Spinal cord (tissue), 10 donors: Measurements from ENCODE around the gene KLF16. TPM values are rescaled to one million over a fixed set of nuclear protein-coding genes. Genes with fewer than 3 reads are reported as not detected.

Source experiments
- DNase-seq, 6 donors: peaks; one replicate each; pipeline versions ENCODE4 v3.0.0 to v3.0.0-alpha.2; 2013 to 2015; ENCODE audit warnings: low spot score in 6 of 6, low read depth in 4 of 6
- H3K27ac ChIP-seq: one replicate; pipeline ENCODE4 v1.5.1; 2013; ENCODE audit warnings: low read depth, low read length, control low read depth
- H3K27me3 ChIP-seq: one replicate; pipeline ENCODE4 v1.6.1; 2013; ENCODE audit warnings: low read length; ENCODE audit not compliant: control insufficient read depth, insufficient read depth
- H3K36me3 ChIP-seq: one replicate; pipeline ENCODE4 v1.6.1; 2013; ENCODE audit warnings: low read length; ENCODE audit not compliant: control insufficient read depth, insufficient read depth
- H3K4me1 ChIP-seq: one replicate; pipeline ENCODE4 v1.6.1; 2013; ENCODE audit warnings: low read length; ENCODE audit not compliant: control insufficient read depth, insufficient read depth
- H3K4me3 ChIP-seq: one replicate; pipeline ENCODE4 v1.5.1; 2013; ENCODE audit warnings: low read depth, low read length, control low read depth
- H3K9me3 ChIP-seq: one replicate; pipeline ENCODE4 v1.6.1; 2013; ENCODE audit warnings: low read length; ENCODE audit not compliant: control insufficient read depth, insufficient read depth
- WGBS: methylation state at CpG from one replicate; pipeline ENCODE4 v1.1.5; 2013; ENCODE audit warnings: missing lambda C conversion rate; ENCODE audit not compliant: insufficient coverage; 5-methylcytosine and 5-hydroxymethylcytosine counted together
- polyA plus RNA-seq, 2 donors: library from polyadenylated mRNA; unstranded; fragments of 120-200 nt; gene quantifications; one replicate each; pipeline ENCODE4 v1.2.1, GENCODE V29; 2013; ENCODE audit not compliant: insufficient read length in 2 of 2
- total RNA-seq, 2 donors: library from RNA; depleted of rRNA in 1 of 2; stranded (reverse); fragments of 120-200 nt in 1 of 2; fragments of >200 nt in 1 of 2; gene quantifications; one replicate each; pipeline versions ENCODE4 v1.2.3 to v1.2.4, GENCODE V29; 2013 to 2014
- donor health status: healthy.

KLF16 gene
- total and polyA plus RNA-seq, 4 donors, result 1.8 to 13.4 (median 7.3) TPM

DNA sequence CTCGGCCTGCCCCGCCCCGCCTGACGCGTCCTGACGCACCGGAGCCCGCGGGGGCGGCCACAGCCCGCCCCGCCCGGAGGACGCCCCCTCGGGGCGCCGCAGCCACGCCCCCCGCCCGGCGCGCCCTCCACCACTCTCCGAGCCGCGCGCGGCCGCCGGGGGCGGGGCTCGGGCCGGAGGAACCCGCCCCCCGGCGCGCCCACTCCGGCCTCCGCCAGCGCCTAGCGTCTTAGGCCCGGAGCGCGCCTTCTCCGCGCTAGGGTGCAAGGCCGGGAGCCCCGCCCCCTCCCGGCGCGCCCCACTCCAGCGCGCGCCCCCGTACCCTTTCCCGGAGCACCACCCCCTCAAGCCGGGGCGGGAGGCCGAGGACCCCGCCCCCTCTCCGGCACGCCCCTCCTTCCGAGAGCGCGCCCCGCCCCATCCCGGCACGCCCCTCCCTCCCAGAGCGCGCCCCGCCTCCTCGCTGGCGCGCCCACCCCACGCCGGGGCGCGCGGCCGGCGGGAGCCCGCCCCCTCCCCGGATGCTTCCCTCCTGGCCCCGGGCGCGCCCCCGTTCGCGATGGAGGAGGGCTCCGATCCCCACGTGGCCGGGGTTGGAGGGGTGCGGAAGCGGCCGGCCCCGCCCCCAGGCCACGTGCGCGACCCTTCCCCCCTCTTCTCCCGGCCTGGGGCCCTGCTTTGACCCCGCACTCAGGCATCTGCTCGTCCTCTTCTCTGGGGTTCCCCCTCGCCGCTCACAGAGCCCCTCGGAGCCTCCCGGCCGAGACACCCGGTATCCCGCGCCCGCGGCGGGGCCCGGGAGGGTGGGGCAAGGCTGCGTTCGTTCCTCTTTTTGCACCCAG lies 480 bp upstream of the KLF16 start:
- DNase-seq, result peak; percentile 72 to 96 (median 84)
- Histone ChIP-seq H3K27me3 (no peaks in the 10 kb centered on the region), H3K9me3 (no peaks in the 10 kb centered on the region), H3K4me3 (peak overlapping the region; percentile 79), H3K4me1 (peaks cover 50% of the 10 kb centered on the region), H3K27ac (peak overlapping the region; percentile 90), H3K36me3 (peaks cover 2% of the 10 kb centered on the region)
- under 1% methylated on average over 103 of the region's 115 CpGs for WGBS

DNA sequence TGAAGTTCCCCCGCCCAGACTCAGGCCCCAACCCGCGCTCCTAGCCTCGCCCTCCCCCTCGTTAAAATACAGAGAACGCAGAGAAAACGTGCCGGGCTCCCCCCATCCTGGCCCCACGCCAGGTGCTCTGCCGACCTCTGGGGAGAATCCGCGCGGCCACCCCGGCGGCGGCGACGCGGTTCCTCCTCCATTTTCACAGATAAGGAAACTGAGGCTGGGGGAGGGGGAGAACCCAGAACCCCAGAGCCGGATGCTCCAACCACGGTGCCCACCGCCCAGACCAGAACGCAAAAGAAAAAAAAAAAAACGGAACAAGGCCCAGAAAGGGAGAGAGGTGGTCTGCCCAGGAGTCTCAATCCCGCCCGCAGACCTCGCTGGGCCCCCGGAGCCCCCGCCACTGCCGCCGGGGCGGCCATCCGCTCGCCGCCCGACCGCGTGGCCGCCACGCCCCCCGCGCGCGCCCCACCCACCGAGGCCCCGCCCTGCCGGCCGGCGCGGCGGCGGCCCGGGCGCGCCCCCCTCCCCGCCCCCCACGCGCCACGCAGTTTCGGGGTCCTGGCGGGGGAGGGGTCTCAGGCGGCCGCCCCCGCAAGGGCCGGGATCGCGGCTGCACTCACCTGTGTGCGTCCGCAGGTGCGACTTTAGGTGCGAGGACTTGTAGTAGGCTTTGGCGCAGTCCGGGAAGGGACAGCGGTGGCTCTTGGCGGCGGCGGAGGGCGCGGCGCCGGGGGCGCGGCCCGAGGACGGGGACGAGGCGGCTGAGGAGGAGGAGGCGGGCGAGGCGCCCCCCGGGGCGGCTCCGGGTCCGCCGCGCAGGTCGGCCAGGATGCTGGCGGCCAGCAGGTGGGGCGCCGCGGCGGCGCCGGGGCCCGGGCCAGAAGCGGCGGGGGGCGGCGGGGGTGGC lies 703 bp downstream of the KLF16 start:
- peak overlapping the region; percentile 61 for H3K27ac ChIP-seq
- DNase-seq, result peak in 2 of 6 donors; percentile 23 to 64
- no peaks in the 10 kb centered on the region for H3K36me3 ChIP-seq
- peak overlapping the region; percentile 60 for H3K4me3 ChIP-seq
- H3K4me1 ChIP-seq, result peaks cover 62% of the 10 kb centered on the region
- H3K27me3 ChIP-seq, result no peaks in the 10 kb centered on the region
- no peaks in the 10 kb centered on the region for H3K9me3 ChIP-seq
- under 1% methylated on average over 90 of the region's 109 CpGs for WGBS

DNA sequence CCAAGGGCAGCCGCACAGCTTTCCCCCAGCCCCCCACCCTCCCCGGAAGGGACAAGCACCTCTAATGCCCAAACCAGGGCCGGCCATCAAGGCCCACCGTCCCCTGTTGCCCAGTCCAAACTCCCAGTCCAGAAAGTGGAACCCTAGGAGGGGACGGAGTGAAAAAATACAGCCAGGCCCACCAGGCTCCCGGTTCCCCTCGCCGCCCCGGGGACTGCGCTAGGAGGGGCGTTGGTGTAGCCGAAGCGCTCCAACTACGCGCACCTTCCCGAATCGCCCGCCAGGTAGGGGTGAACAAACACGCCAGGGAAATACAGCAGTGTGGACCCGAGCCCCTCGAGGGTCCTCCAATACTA lies 1.3 kb downstream of the KLF16 start:
- H3K27ac ChIP-seq, result peak overlapping the region; percentile 61
- 4% methylated on average over 18 of the region's 21 CpGs for WGBS
- H3K36me3 ChIP-seq, result no peaks in the 10 kb centered on the region
- no peaks in the 10 kb centered on the region for H3K9me3 ChIP-seq
- peak overlapping the region; percentile 60 for H3K4me3 ChIP-seq
- no peaks in the 10 kb centered on the region for H3K27me3 ChIP-seq
- DNase-seq, result no peak
- peaks cover 68% of the 10 kb centered on the region for H3K4me1 ChIP-seq

DNA sequence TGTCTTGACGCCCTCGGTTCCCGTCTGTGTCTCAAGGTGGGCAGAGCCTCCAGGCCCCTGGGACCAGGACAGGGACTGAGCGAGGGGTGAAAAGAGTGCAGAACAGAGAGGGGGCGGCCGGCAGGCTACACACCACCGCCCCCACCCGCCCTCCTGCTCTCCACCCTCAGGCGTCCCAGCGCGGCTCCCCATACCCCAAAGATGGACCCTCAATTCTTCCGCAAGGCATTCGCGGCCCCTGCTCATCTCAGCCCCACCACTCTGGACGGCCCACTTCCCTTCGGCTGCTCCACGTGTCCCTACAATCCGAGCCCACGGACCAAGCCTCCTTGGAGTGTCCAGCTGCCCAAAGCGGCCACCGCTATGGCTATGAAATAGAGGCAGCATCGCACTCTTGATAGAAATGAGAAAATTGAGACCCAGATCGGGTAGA lies 1.8 kb downstream of the KLF16 start:
- Histone ChIP-seq H3K36me3 (no peaks in the 10 kb centered on the region), H3K9me3 (no peaks in the 10 kb centered on the region), H3K27me3 (no peaks in the 10 kb centered on the region), H3K27ac (peak overlapping the region; percentile 61), H3K4me3 (peak overlapping the region; percentile 60), H3K4me1 (peaks cover 71% of the 10 kb centered on the region)
- 16% methylated on average over 16 of the region's 23 CpGs for WGBS
- DNase-seq, result no peak

DNA sequence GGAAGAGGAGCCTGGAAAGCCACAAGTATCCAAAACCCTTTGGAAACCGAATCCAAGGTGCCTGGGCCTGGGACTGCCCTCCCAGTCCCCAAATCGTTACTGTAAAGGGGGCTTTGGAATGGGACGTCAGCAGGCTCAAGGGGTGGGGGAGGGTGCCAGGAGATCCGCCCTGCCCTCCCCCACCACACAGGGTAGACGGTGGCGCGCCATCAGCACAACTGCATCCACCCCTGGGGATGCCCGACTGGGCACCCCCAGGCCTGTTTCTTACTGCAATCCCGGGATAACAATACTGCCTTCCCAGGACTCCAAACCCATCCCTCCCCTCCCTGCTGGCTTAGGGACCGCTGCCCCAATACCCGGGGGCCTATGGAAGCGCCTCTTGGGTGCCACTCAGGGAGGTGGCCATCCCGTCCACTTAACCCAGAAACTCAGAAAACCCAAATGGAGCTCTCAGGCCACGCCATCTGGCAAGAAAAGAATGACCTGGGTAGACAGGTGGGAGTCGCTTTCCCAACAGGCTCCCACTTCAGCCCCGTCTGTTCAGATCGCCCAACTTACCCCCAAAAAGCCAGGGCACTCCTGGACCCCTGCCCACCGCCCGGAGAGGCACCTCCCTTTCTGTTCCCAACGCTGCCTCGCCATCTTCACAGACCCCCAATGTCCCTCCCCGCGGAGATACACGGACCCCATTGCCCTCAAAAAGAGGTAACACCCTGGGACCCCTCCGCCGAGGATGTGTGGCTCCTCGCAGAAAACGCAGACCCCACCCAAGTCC lies 2.4 kb downstream of the KLF16 start:
- H3K27ac ChIP-seq, result peak overlapping the region; percentile 61
- 36% methylated on average over 25 of the region's 28 CpGs for WGBS

DNA sequence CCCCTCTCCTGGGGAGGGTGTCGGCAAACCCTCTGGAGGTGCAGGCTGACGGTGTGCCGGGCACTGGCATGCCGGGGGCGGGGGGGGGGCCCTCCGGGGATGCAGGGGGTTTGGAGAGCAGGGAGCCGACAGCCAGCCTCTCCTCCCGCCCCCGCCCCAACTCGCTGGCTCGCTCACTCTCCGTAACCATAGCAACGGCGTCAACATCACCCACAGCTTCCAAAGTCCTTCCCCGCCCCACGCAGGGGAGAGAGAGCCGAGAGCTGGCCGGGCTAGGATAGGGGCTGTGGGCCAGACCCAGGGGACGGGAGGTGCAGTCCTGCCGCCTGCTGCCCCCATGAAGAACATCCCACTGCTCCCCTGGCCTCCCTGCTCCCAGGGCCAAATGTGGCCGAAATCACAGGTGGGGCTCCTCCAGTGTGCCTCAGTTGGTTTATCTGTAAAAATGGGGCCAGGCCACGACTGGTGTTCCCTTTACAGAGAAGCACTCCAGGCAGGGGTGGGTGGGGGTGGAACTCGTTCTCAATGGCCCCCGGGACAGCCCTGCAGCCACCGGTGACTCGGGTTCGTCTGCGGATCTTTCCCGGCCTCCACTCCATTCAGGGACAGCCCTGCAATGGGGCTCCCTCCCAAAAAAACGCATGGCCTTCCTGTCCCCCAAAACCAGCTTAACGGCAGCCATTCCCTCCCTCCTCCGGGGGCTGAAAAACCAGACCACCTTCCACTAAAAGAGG lies 3.2 kb downstream of the KLF16 start:
- DNase-seq, result peak in 2 of 6 donors; percentile 89 to 93
- no peak overlapping the region for H3K27ac ChIP-seq
- WGBS, result 4% methylated on average over 20 of the region's 32 CpGs
- H3K36me3 ChIP-seq, result no peaks in the 10 kb centered on the region
- H3K4me1 ChIP-seq, result peaks cover 83% of the 10 kb centered on the region
- no peaks in the 10 kb centered on the region for H3K9me3 ChIP-seq
- peak overlapping the region; percentile 18 for H3K4me3 ChIP-seq
- no peaks in the 10 kb centered on the region for H3K27me3 ChIP-seq

More for the DNA sequence above, 2.4 kb downstream of the KLF16 start:
- Histone ChIP-seq H3K9me3 (no peaks in the 10 kb centered on the region), H3K4me1 (peaks cover 77% of the 10 kb centered on the region), H3K27me3 (no peaks in the 10 kb centered on the region), H3K4me3 (peak overlapping the region; percentile 60), H3K36me3 (no peaks in the 10 kb centered on the region)
- DNase-seq, result no peak

DNA sequence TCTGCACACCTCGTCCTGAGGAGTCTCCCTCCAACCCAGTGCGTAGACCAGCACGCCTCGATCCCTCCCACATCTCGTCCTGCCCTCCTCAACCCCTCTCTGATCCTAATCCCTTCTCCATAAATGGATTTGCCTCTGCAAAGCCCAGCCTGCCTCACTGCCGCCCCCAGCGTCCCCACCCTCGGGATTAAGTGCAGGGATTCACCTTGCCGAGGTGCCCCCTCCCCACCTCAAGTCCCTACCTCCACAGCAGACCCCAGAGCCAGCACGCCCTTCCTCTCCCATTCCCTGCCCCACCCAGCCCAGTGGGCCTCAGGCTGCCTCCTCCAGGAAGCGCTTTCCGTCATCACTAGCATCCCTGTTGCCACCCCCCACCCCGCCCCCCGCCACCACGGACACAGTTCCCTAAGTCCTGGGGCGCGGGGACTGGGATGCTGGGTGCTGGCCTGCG lies 4.0 kb downstream of the KLF16 start:
- H3K36me3 ChIP-seq, result peaks cover 7% of the 10 kb centered on the region
- H3K27me3 ChIP-seq, result no peaks in the 10 kb centered on the region
- peaks cover 83% of the 10 kb centered on the region for H3K4me1 ChIP-seq
- DNase-seq, result no peak
- no peak overlapping the region for H3K27ac ChIP-seq
- no peak overlapping the region for H3K4me3 ChIP-seq
- 46% methylated on average over 11 of the region's 18 CpGs for WGBS
- no peaks in the 10 kb centered on the region for H3K9me3 ChIP-seq

DNA sequence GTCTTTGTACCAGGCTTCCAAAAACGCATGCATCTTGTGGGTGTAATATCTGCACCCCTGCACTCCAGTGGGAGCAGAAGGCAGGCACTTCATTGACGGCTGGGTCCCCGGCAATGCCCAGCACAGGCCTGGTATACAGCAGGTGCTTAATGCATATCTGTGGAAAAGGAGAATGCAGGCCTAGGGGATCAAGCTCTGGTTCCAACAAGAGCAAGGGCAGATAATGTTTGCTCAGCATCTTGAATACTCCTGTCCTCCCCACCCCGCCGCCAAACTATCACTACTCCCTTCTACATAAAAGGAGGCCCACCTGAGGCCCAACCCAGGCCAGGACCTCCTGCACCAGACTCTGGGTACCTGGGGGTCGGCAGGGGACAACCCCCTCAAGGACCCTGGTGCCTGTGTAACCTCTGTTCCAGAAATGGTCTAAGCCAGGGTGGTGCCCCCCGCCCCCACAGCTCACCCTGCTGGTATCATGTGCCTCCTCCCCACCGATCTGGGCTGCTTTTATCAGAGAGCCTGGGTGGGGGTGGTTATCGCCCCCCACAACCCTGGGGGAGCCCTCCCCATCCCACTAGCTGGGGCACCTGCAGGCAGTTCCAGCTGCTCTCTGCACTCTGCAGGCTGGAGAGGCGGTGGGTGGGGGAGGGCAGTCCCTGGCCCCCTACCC lies 4.8 kb downstream of the KLF16 start:
- H3K4me1 ChIP-seq, result peaks cover 82% of the 10 kb centered on the region
- no peak overlapping the region for H3K4me3 ChIP-seq
- no peaks in the 10 kb centered on the region for H3K9me3 ChIP-seq
- no peak for DNase-seq
- H3K36me3 ChIP-seq, result peaks cover 15% of the 10 kb centered on the region
- H3K27me3 ChIP-seq, result no peaks in the 10 kb centered on the region
- H3K27ac ChIP-seq, result no peak overlapping the region
- WGBS, result 70% methylated on average over 7 of the region's 10 CpGs
